SHP77 (cell line): ENCODE results near the gene SF3B3.

ENCODE experiments used
- DNase-seq, 2 experiments: peaks; one replicate each; lab custom pipeline; 2025; lab: John Stamatoyannopoulos, UW

Gene SF3B3

DNA sequence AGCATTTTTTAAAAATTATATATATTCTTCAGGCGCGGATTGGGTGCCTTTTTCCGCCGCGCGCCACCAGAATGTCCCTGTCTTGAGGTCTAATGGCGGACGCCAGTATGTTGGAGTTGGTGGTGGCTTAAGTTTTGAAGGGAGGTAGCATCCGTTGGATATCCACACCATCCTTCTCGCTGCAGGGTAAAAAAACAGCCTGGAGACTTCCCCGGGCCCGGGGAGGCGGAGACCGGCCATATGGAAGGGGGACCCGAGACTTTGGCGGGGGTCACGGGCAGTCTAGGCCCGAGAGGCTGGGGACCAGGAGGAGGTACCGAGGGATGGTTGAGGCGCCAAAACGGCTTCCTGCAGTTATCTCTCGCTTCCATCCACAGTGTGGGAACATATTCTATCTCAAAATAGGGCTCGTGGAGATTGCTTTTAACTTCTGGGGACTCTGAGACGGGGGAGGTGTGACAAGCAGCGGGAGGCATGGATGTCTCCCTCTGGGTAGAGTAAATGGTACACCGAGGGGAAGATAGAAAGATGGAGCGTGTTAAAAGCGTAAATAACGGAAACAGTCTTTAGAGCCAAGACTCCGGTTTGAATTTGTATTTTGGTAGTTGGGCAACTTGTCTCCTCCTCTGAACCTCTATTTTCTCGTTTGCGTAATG, at the start of gene SF3B3:
Gene SF3B3 (plus strand): TSS at position 74 of the 656 bp plus-strand sequence. CDS start 2,841 bp downstream, outside the sequence.
- peak; percentile 64 to 72 for DNase-seq

DNA sequence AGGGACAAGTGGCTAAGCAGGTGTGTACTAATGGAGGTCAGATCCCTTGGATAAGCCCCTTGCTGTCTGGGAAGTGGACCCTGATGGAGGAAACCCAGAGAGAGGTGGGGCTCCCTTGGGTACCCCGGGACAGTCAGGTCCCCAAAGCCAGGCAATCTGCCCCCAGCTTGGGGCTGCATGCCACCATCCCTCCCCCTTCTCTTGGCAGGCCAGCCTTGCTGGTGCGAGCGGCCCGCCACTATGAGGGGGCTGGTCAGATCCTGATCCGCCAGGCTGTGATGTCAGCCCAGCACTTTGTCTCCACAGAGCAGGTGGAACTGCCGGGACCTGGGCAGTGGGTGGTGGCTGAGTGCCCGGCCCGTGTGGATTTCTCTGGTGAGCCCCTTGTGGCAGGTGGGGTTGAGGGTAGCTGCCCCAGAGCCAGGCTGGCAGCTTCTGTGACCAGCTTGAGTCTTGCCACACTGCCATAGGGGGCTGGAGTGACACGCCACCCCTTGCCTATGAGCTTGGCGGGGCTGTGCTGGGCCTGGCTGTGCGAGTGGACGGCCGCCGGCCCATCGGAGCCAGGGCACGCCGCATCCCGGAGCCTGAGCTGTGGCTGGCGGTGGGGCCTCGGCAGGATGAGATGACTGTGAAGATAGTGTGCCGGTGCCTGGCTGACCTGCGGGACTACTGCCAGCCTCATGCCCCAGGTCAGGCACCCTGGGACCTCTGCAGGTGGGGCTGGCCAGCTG, 49.1 kb upstream of the SF3B3 start:
- no peak for DNase-seq

DNA sequence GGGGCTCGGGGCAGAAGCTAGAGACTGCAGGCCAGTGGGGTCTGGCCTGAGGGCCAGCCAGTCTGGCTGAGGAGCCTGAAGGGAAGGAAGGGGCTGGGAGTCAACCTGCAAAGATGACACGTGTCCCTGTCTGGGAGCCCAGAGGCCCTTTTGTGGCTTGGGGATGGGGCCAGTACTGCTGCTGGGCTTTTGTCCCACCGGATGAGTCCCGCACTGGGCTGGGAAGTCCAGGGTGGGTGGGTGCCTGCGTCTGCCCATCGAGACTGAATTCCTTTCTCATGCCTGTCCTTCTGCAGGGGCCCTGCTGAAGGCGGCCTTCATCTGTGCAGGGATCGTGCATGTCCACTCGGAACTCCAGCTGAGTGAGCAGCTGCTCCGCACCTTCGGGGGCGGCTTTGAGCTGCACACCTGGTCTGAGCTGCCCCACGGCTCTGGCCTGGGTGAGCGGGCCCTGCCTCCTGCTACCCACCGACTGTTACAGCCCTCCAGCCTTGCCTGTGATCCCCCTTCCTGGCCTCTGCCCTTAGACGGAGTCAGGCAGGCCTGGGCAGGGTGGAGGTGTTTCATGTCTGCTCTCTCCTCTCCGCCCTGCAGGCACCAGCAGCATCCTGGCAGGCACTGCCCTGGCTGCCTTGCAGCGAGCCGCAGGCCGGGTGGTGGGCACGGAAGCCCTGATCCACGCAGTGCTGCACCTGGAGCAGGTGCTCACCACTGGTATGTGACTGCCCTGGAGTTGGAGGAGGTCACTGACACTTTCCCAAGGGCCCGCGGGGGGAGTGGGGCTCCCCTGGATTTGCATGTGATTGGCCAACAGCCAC, 48.4 kb upstream of the SF3B3 start:
- no peak for DNase-seq

DNA sequence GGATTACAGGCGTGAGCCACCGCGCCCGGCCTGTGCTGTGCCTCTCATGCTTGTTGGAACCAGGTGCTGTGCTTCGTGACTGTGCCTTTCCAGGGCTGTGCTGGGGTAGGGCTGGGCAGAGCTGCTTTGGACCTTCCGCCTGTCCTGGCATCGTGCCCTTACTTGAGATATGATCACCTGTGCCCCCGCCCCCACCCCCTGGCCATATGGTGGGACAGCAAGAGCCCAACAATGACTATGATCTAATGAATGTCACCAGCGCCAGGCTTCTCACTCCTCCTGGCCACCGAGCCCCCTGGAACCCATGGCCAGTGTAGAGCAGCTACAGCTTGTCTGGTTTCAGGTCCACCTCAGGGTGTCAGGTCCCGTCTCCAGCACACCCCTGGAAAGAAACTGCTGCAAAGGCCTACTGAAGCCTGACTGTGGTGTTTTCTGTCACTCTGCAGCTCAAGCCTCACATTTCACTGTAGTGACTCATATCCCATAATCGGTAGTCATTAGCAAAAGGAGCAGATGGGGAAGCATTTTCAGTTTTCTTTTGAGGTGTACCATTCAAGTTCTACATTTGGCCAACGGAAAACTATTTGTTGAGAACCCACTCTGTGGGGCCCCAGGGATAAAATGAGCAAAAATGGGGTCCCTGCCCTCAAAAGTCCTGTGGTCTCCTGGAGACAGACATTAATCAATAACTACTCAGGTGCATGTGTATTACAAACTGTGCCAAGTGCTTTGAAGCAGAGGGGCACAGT, 47.2 kb upstream of the SF3B3 start:
- DNase-seq, result no peak

DNA sequence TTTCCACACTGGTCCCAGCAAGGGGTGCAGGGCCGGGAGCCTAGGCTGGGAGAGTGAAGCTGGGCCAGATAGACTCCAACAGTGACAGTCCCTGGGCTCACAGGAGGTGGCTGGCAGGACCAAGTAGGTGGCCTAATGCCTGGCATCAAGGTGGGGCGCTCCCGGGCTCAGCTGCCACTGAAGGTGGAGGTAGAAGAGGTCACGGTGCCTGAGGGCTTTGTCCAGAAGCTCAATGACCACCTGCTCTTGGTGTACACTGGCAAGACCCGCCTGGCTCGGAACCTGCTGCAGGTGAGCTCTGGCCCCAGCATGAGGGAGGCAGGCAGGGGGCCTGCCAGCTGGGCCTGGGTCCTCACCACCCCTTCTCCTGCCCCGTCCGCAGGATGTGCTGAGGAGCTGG, 45.4 kb upstream of the SF3B3 start:
- no peak for DNase-seq

DNA sequence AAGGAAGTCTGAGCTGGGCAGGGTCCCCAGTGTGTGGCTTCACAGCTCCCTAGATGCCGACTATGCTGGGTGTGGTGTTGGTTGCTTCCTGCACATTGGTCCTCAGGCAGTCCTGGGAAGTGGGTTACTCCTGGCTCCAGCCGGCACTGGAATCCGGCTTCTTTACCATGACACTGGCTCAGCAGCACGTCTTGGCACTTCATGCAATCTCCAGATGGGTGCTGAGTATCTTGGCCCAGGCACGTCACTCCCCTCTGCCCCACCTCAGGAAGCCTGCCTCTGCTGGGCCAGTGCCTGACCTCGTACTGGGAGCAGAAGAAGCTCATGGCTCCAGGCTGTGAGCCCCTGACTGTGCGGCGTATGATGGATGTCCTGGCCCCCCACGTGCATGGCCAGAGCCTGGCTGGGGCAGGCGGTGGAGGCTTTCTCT, 44.7 kb upstream of the SF3B3 start:
- no peak for DNase-seq

DNA sequence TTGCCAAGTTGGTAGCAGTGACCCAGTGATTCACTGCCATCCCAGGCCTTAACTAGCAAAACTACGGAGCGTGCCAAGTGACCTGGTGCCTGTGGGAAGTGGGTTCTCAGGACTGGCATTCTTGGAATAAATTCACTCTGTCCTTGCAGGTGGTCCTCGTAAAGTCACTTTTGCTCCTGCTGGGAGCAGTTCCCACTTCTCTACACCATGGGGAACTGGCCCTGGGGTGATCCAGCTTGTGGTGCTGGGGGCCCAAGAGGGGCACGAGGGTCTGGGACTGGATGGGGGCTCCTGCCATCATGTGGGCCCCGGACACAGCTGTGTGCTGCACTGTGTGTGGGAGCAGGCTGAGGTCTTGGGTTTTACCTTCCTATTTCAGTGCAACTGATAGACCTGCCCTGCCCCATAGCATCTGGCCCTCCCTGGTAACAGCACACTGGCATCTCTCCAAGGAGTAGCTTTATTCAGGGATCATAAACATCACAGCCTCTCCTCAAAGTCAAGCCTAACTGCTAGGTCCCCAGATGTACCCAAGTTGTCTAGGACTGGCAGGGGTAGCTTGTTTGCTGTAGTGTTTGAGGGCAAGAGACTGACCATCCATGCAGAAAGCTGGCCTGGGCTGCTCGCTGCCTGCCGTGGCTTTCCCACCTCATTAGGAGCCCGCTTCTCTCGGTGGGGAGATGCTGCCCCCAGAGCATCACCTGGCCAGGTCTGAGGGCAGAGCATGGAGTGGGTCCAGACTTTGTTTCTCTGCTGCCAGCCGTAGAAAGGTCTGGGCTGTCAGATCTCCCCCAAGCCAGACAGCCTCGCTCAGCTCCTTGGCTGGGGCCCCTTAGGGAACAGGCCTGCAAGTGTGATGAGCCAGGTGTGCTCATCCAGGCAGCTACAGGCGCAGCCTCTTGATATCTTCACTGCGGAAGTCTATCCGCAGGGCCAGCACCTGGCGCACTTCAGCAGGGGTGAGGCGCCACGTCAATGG, 43.2 kb upstream of the SF3B3 start:
- no peak for DNase-seq

DNA sequence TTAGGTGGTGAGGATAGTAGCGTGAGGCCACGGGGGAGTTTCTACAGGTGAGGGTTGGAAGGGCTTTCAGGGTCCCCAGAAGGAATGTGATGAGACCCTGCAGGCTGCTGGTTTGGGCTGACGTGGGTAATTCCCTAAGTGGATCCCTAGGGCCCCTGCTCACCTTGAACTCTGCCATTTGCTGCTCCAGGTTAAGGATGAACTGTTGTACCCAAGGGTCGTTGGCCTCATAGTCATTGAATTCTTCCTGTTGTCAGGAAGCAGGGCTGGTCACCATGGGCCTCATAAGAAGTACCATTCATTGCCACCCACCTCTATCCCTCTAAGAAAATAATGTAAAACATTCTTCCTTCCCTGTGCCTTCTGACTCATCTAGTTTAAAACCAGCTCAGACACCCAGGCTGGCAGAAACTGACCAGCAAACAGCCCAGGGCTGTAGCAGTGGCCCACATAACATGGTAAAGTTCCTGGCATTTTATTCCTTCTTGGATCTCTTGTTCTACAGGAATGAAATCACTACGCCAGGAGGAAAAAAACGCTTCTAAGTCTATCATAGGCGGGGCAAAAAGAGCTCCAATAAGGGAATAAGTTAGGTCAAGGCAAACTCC, 41.6 kb upstream of the SF3B3 start:
- no peak for DNase-seq

DNA sequence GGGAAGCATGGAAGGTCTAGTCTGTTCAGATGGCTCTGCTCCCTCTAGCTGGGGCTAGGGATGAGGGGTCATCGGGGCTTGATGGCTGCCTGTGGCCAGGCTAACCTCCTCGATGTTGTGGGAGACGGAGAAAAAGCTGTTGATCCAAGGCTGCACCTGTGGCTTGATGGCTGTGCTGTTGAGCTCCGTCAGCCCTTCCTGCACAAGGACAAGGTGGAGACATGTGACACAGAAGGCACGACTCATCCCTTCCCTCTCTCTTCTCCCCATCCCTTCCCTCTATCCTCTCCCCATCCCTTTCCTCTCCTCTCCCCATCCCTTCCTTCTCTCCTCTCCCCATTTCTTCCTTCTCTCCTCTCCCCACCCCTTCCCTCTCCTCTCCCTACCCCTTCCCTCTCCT, 41.0 kb upstream of the SF3B3 start:
- no peak for DNase-seq

DNA sequence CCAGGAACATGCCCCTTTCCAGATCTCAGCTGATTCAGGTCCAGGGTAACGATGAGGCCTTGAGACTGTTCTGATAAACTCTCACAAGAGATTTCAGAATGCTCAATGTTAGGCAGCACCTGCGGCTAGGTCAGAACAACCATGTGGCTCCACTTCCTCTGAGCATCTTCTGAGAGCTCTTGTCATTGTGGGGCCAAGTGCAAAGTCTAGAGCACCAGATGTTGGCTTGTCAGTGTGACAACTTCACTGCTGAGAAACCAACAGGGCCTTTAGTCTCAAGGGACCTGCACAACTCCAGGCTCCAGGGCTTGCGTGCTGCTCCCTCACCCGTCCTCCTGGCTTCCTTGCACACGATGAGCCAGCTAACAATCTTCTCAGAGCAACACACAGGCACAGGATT, 40.2 kb upstream of the SF3B3 start:
- DNase-seq, result no peak

DNA sequence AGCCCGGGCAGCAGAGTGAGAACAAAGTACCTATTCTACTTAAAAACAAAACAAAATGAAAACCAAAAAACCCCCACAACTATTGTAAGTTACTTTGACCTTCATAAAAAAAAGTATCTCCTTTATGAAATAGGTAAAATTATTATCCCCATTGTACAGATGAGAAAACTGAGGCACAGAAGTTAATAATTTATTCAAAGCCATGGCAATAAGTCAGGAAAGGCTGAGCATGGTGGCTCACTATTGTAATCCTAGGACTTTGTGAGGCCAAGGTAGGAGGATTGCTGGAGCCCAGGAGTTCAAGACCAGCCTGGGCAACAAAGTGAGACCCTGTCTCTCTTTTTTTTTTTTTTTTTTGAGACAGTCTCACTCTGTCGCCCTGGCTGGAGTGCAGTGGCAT, 38.7 kb upstream of the SF3B3 start:
- DNase-seq, result no peak

DNA sequence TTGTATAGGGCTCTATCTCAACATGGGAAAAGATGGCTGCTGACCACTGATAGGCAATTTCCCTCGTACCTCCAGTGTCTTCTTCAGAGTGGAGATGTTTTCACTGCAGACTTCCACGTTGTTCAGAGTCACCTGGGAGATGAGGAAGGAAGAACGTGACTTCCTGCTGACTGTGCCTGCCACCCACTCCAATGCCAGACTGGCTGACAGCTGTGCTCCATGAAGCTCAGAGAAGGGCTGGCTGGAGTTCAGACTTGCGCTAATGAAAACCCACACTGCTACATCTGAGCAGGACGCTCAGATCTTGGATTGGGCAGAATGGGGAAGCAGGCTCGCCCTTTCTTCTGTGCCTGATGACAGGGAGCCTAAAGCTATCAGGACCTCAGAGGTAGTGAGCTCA, 33.4 kb upstream of the SF3B3 start:
- no peak for DNase-seq

DNA sequence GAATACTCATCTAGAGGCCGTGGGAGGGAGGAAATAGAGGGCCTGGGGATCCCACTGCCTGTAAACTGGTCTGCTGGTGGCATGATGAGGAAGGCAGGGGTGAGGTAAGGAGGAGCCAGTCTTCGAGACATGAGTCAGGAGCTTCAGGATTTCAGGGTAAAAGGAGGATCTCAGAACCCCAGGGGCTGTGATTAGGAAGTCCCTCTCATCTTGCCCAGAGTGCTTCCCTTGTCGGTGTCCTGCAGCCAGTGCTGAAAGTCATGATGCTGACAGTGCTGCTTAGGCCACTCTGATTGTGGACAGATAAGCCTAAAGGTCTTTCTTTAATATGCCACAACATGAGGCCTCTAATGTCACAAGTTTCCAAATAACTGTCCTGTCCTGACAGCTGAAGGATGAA, 29.8 kb upstream of the SF3B3 start:
- no peak for DNase-seq

DNA sequence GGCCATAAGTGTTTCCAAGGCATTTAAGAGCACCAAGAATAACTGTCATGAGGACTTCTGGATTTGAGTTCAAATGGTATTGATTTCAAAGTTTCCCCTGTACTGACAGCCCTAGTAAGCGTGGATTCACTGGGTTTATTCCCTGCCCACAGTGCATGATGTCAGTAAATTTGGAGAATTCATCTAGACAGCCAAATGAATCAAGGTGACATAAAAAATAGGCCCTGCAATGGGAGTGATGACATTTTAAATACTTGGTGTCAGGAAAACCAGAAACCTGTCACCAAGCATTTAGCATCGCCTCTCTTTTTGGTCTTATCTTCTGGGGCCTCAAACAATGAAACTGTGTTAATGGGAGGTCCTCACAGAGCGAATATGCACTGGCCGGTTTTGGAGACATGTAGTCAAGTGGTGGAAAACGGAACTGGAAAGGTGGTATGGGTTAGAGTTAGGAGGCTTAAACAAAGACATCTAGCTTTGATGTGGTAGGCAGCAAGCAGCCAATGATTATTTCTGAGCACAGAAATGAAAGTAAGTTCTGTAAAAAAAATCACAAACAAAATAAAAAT, 29.3 kb upstream of the SF3B3 start:
- no peak for DNase-seq

DNA sequence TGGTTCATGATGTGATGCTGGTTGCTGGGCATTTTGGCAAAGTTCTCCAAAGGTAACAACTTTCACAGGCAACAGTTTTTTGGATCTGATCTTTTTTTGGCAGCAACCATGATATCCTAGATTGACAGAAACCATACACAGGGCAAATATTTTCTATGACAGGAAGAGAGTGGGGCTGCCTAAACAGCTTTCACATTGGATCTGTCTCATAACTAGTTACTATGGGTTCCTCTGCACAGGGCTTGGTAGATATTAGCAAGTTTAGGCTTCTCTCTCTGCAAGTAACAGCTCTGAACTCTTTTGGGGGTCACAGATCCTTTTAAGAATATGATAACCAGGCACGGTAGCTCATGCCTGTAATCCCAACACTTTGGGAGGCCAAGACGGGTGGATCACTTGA, 28.8 kb upstream of the SF3B3 start:
- DNase-seq, result no peak

DNA sequence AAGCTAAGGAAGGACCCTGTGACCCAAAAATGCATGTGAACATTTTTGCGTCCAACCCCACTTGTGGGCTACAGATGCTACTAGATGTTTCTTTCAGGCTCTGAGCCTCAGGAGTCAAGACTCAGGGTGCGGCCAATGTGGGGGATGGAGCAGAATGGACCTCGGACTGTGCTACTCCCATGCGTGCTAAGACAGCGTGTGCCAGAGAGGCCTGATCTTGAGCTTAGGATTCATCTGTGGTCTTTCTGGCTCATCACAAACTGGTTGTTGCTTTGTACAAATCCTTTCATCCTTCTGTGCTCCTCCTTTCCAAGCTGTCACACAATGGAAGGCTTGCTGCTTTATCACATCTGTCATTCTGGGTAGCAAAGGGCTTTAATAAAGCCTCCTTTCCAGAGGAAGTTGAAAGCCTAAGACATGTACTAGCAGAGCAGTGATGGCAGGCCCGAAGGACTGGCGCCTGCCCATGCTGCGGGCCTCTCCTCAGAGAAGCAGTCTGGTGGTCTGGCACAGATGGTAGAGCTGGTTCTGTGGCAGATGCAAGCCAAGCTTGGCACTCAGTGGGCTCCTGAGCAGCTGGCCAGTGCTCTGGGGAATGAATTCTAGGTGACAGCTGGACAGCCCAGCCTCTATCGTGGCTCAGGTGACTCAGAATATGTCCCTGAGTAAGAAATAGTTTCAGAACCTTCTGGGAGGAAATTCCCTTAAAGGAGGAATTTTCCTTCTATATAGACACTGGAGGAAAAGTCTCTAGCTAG, 28.0 kb upstream of the SF3B3 start:
- no peak for DNase-seq

DNA sequence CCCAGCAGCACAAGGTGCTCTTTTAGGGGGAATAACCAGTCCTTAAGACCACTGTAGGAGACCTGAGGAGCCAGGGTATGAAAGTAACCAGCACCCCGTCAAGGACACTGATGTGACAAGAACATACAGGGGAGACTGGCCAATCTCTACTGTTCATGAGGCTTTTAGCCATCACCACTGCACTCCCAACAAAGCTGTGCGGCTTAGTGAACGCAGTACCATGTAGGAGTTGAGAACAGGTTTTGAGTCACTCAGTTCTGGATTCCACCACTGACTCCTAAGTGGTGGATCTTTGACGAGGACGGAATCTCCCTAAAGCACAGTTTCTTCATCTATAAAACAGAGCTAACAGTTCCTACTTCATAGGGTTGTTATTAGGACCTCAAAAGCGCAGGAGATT, 27.1 kb upstream of the SF3B3 start:
- DNase-seq, result no peak

DNA sequence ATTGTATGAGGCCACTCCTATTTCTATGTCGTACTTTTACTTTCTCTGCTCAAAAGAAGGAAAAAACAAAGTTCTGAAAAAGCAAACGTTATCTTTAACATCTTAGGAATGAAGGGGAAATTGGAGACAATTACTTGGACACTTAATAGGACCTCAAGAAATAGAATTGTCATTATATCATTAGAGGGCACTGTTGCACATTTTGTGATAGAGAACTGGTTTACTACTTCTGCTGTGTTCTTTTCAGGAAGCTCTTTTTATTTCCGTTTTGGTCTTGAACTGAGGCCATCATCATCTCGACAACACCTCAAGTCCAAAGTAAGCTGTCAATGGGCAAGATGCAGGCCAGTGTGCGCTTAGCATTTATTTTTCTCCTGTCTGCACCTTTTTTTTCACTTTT, 14.9 kb upstream of the SF3B3 start:
- no peak for DNase-seq

DNA sequence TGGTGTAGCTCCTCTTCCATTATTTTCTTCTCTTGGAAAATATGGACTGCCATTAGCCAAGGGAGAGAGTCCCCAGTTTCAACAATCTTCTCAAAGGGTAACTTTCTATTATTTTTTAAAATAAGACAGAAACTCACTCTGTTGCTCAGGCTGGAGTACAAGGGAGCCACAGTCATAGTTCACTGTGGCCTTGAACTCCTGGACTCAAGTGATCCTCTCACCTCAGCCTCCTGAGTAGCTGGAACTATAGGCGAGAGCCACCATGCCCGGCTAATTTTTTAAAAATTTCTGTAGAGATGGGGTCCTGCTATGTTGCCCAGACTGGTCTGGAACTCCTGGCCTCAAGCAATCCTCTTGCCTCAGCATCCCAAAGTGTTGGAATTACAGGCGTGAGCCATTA, 13.4 kb upstream of the SF3B3 start:
- DNase-seq, result no peak

DNA sequence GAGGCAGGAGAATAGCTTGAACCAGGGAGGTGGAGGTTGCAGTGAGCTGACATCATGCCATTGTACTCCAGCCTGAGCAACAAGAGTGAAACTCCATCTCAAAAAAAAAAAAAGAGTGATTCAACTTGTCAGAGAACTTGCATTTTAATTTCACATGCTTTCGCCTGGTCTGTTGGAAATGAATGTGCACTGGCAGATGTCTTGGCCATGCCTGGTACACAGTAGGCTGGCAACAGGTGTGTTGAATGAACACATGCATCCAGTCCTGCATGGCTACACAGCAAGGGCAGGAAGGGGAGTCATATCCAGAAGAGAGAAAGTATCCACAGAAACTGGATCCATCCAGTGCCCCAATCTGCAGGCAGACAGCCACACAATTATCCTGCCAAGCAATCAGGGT, 11.8 kb upstream of the SF3B3 start:
- no peak for DNase-seq
